ENCODE measurements around the gene CLCN2. TPM values are rescaled to one million over a fixed set of nuclear protein-coding genes. Genes with fewer than 3 reads are reported as not detected.
"Not testable (repeated sequence)": the region's sequence is repeated elsewhere in the genome, so short reads cannot be mapped to it uniquely, and the experiment has no call there.

CLCN2 gene
- polyA plus RNA-seq, 4 donors, result 9.4 to 13.3 (median 11.6) TPM

DNA sequence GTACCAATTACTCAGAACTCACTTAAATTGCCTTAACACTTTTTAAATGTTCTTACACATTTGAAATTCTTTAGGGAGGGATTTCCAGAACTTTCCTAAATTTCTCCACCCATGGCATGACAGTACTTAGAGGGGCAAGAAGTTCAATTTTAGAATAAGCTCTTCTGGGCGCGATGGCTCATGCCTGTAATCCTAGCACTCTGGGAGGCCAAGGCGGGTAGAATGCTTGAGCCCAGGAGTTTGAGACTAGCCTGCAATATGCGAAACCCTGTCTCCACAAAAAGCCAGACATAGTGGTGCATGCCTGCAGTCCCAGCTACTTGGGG lies 13.4 kb downstream of the CLCN2 start:
- no peak for DNase-seq (ENCODE audit: low read depth in 4 of 4, low spot score in 3 of 4)

DNA sequence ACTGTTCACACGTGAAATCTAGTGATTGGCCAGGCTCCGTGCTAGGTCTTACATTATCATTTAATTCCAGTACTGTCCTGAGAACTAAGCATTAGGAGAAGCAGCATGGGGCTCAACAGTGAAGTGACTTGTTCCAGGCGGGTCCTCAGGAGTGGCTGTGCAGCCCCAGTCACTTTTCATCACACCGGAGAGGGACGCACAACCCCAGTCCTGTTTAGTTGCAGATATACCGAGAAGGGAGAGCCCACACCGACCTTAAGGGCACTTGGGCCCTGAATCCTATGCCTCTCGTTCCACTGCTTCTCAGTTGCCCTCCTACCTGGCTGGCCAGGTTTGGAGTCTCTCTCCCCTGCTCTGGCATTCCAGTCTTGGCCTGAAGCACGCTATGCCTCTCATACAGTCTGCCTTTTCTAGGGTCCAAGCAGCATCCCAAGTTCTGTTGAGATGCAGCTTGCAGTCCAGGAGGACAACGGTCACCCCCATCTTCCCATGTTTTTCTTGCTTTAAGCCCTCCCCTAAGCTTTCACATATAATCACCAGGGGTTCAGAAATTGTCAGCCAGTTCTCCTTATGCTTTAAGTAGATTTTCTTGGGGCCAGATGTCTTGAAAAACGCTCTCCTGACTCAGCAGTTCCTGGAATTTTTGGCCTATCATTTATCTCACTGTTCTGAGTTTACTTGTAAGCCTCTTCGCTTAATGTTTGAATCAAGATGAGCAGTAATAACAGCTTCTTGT lies 13.9 kb downstream of the CLCN2 start:
- DNase-seq (ENCODE audit: low read depth in 4 of 4, low spot score in 3 of 4), result no peak

DNA sequence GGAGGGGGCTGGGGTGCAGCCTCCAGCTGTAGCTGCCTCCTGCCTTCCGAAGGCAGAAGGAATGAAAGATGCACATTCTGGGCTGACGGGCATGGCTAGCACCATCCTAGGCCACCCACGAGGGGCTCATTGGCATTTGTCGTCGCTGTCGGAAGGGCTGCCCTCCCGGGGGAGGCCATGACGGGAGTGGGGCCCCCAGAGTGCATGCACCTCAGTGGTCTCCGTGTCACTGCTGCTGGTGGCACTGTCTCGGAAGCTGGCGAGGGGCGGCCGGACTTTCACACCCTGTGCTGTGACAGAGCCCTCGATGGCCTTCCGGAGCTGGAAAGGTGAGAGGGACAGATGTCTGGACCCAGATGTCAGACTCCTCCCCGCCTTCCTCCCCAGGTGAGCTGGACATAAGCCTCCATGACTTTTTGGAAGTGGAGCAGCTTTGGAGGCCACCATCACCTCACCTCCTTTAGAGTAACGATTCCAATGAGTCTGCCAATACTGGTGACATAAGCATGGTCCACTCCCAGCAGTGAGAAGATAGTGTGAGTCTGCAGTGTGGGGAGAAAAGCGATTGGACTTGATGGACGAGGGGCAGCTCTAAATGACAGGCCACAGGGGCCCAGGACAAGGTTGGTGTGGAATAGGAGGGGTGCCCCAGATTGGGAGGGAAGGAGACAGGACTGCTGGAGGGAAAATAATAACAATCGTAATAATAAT lies 14.8 kb downstream of the CLCN2 start:
- no peak for DNase-seq (ENCODE audit: low read depth in 4 of 4, low spot score in 3 of 4)

DNA sequence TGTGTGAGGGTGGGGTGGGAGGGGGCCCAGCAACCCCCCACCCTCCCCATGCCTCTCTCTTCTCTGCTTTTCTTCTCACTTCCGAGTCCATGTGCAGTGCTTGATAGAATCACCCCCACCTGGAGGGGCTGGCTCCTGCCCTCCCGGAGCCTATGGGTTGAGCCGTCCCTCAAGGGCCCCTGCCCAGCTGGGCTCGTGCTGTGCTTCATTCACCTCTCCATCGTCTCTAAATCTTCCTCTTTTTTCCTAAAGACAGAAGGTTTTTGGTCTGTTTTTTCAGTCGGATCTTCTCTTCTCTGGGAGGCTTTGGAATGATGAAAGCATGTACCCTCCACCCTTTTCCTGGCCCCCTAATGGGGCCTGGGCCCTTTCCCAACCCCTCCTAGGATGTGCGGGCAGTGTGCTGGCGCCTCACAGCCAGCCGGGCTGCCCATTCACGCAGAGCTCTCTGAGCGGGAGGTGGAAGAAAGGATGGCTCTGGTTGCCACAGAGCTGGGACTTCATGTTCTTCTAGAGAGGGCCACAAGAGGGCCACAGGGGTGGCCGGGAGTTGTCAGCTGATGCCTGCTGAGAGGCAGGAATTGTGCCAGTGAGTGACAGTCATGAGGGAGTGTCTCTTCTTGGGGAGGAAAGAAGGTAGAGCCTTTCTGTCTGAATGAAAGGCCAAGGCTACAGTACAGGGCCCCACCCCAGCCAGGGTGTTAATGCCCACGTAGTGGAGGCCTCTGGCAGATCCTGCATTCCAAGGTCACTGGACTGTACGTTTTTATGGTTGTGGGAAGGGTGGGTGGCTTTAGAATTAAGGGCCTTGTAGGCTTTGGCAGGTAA lies 15.9 kb downstream of the CLCN2 start:
- DNase-seq (ENCODE audit: low read depth in 4 of 4, low spot score in 3 of 4), result no peak

DNA sequence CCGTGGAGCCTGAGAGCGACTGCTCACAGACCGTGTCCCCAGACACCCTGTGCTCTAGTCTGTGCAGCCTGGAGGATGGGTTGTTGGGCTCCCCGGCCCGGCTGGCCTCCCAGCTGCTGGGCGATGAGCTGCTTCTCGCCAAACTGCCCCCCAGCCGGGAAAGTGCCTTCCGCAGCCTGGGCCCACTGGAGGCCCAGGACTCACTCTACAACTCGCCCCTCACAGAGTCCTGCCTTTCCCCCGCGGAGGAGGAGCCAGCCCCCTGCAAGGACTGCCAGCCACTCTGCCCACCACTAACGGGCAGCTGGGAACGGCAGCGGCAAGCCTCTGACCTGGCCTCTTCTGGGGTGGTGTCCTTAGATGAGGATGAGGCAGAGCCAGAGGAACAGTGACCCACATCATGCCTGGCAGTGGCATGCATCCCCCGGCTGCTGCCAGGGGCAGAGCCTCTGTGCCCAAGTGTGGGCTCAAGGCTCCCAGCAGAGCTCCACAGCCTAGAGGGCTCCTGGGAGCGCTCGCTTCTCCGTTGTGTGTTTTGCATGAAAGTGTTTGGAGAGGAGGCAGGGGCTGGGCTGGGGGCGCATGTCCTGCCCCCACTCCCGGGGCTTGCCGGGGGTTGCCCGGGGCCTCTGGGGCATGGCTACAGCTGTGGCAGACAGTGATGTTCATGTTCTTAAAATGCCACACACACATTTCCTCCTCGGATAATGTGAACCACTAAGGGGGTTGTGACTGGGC lies 16.7 kb downstream of the CLCN2 start:
- DNase-seq (ENCODE audit: low read depth in 4 of 4, low spot score in 3 of 4), result no peak

DNA sequence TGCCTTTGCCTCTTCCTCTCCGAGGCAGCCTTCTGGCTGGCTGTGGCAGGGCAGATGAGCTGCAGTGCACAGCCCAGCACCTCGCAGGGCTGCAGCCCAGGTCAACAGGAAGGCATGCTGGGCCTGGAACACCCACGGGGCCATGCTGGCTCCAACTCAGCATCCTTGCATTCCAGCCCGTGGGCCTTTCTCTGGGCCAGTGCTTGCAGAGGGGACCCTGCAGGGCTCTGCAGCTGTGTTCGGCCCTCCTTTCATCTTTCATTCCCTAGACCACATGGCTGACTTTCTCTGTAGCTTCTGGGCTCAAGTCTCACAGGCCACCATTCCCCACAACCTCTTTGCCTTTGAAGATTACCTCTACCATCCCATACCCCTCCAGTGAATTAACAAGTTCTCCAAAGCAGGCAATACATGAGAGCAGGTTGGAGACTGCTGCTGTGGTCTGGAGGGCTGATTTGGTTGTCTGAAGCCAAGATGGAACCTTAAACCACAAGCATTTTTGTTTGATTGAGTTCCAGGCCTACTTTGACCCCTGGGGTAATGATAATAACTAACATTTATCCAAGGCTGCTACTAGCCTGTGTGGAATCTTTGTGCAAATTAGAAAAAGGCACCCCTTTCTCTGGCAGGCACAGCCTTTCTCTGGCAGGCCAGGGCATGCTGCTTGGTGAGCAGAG lies 18.1 kb downstream of the CLCN2 start:
- DNase-seq (ENCODE audit: low read depth in 4 of 4, low spot score in 3 of 4), result no peak

DNA sequence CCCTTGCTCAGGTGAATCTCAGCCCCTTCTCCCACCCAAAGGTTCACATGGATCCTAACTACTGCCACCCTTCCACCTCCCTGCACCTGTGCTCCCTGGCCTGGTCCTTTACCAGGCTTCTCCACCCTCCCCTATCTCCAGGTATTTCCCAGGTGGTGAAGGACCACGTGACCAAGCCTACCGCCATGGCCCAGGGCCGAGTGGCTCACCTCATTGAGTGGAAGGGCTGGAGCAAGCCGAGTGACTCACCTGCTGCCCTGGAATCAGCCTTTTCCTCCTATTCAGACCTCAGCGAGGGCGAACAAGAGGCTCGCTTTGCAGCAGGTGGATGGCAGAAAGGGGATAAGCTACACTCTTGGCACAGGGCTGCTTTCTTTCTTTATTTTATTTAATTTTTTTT lies 19.5 kb downstream of the CLCN2 start:
- DNase-seq (ENCODE audit: low read depth in 4 of 4, low spot score in 3 of 4), result no peak

DNA sequence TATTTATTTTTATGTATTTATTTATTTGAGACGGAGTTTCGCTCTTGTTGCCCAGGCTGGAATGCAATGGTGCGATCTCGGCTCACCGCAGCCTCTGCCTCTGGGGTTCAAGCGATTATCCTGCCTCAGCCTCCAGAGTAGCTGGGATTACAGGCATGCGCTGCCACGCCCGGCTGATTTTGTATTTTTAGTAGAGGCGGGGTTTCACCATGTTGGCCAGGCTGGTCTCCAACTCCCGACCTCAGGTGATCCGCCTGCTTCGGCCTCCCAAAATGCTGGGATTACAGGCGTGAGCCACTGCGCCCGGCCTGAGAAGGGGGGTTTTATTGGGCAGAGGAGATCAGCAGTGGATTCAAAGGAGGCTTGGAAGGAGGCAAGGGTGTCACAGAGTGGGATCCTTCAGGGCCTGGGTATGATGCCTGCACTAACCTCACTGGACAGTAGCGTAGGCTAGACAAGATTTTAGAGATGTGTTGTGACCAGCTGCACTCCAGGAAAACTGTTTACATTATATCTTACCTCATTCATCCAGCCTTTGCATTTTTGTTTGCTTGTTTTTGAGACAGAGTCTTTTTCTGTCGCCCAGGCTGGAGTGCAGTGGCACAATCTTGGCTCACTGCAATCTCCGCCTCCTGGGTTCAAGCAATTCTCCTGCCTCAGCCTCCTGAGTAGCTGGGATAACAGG lies 21.8 kb downstream of the CLCN2 start:
- DNase-seq (ENCODE audit: low read depth in 4 of 4, low spot score in 3 of 4), result not testable (repeated sequence)

DNA sequence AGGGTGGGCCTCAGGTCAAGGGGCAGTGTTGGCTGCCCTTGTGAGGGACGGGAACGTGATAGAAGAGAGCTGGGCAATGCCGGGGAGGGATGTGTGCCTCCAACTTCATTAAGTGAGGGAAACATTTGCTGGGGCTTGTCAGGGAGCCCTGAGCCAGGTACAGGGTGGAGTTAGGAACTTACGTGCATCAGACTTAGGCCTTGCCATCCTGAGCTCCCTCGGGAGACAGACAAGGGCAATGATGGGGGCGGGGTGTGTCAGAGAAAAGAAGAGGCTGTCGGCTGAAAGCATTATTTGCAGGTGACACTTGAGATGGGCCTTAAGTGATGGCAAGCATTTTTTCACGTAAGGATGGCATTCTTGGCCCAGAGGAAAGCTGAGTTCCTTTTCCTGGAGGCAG lies 22.4 kb downstream of the CLCN2 start:
- DNase-seq (ENCODE audit: low read depth in 4 of 4, low spot score in 3 of 4), result no peak

DNA sequence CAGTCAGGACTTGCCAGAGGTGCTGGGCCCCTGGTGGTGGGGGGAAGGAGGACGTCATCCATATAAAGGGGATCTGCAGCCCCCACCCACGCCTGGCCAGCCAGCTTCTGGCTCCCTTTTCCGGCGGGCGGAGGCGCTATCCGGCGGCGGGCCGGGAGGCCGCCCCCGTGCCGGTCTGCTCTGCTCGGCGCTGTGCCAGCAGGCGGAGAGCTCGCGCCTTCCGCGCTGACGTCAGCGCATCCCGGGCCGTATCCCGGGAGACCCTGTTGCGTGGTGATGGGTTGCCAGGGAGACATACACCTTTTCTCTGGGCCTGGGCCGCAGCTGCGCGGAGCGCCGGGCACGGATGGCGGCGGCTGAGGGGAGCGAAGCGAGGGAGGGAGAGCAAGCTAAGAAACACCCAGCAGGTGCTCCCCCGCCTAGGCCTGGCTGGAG lies 22.9 kb downstream of the CLCN2 start:
- peak in 1 of 4 donors; percentile 76 for DNase-seq (ENCODE audit: low read depth in 4 of 4, low spot score in 3 of 4)

DNA sequence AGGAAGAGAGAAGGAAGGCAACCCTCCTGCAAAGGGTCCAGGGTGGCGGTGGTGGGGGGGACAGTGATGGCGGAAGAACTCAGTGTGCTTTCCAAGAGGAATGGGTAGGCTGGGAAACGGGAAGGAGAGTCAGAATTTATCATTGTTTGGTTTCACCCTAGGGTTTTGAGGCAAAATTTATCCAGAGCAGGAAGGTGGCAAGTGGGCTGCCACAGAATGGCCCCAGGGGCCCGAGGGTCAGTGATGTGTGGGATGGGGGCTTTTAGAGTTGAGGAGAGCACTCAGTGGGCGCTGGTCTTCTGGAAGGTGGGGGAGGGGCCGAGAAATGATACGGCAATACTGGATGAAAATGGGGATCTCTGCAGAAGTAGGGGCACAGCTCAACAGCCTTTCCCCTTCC lies 23.4 kb downstream of the CLCN2 start:
- no peak for DNase-seq (ENCODE audit: low read depth in 4 of 4, low spot score in 3 of 4)

DNA sequence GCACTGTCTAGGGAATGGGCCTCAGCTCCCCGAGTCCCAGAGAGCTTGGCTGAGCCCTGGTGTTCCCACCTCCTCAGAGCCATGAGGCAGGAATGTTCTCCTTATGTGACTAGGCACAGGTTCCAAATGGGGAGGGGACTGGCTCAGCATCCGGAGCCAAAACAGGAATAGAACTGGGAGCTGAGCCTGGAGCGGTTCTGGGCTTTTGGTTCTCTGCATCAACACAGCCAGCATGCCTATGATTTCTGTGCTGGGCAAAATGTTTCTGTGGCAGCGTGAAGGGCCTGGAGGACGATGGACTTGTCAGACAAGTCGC lies 24.0 kb downstream of the CLCN2 start, which contains the start of gene FAM131A:
Gene FAM131A, plus strand, starts transcription at position 202 of the 316 bp plus-strand sequence. Its CDS starts 31 bp downstream, at position 233.
- DNase-seq (ENCODE audit: low read depth in 4 of 4, low spot score in 3 of 4), result no peak

DNA sequence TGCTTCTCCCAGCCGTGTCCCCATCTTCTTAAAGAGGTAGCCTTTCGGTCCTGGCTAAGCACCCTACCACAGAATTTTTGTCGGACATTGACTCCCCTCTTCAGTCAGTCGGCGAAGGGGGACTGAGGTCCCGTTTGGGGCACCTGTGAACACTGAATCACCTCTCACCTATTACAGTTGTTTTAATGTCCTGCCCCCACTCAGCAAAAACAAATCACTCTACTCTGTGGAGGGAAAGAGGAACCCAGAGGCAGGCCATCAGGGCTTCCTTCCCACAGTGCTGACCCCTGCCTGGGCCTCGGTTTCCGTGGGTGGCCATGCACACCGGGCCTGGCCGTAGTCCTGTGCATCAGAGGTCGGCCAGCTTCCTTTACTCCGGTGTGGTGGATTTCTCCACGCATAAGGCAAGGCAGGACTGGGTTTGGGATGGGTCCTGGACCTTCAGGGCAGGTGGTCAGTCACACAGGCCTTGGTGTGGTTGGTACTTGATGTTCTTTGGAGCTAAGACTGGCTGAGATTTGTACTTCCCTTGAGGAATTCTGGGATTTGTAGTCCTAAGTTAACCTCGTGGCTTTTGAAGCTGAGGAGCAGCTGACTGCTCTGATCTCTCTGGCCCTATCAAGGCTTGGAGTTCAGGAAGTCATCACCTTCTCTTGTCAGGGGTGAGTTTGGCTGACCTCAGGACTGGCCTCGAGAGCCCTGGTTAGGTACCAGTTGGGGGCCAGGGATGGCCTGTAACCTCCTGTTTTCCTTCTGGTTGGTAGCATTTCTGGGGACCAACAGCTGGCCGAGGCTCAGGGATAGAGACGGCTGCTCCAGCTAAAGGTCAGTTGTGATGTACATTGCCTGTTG lies 24.6 kb downstream of the CLCN2 start:
- no peak for DNase-seq (ENCODE audit: low read depth in 4 of 4, low spot score in 3 of 4)

DNA sequence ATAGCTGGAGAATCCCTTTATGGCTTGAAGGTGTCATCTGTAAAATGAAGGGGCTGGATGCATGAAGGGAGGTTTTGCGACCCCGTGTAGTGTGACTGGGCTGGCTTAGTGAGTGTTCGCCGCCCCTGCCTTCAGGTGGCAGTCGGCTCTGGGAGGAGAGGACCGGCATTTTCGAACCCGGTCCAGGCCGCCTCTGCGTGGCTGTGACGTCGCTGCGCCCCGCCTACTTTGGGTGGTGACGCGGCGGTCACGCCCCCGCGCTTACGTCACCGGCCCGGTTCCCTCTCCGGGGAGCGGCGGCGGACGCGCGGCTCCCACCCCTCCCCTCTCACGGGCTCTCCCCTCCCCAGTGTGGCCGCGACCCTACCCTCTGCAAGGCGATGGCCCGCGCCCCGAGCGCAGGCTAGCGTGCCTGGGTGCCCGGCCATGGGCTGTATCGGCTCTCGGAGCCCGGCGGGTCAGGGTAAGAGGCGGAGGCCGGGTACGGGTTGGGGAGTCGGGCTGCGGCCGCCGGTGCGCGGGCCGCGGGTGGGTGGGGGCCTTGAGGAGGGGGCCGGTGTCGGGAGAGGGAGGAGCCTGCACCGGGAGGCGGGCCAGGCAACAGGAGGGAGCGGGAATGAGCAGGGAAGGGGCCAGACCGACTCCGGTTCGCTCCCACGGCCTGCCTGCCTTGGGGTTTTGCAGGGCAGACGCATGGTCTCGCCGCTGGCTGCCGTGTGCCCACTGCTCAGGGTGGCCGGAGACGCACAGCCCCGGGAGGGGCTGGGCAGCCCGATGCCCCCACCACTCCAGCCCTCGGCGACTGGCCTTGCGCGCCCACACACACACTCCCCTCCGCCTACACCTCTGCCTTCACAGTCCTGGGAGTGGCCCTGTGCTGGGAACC lies 25.5 kb downstream of the CLCN2 start:
- DNase-seq (ENCODE audit: low read depth in 4 of 4, low spot score in 3 of 4), result peak in 1 of 4 donors; percentile 77

DNA sequence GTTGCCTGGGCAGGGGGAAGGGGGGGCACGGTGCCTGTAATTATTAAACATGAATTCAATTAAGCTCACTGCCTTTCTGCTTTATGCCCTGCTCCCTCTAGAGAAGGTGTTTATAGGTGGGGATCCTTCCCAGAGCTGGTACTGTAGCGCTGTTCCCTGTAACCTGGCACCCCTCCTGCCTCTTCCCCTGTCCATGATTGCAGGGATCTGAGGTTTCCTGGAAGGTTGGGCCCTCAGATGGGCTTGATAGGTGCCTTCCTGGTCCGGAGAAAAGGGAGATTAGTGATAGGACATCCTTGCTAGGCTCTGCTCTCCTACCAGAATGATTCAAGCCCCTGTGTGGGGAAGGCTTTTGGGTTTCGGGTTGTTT lies 26.1 kb downstream of the CLCN2 start:
- DNase-seq (ENCODE audit: low read depth in 4 of 4, low spot score in 3 of 4), result no peak

DNA sequence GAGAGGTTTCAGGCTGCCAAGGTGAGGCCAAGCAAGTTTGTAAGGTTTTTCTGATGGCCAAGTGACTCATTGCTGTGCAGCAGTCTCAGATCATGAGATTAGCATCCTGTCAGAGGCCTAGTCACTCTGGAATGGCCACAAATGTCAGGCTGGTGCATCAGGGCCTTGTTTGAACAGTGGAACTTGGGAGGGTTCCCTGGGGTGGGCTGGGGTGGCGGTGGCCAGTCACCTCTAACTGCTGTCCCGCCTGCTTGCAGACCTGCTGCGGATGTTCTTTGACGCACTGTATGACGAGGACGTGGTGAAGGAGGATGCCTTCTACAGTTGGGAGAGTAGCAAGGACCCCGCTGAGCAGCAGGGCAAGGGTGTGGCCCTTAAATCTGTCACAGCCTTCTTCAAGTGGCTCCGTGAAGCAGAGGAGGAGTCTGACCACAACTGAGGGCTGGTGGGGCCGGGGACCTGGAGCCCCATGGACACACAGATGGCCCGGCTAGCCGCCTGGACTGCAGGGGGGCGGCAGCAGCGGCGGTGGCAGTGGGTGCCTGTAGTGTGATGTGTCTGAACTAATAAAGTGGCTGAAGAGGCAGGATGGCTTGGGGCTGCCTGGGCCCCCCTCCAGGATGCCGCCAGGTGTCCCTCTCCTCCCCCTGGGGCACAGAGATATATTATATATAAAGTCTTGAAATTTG lies 26.8 kb downstream of the CLCN2 start:
- DNase-seq (ENCODE audit: low read depth in 4 of 4, low spot score in 3 of 4), result no peak

DNA sequence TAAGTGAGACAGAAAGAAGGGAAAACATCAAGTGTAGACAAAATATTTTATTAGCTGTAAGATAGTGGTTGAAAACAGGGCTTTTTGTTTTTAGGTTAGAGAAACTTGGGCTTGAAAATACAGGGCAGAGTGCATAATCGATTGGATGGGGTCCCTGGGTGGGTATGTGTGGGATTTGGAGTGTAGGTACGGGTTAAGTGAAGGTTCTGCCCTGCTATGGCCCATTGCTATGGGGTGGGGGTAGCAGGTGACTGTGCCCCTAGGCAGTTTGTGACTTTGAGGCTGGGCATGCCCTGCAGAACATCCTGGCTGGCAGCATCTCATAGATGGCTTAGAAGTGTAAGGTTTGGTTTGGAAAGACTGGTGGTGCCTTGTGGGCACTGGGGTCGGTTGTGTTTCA lies 27.7 kb downstream of the CLCN2 start:
- DNase-seq (ENCODE audit: low read depth in 4 of 4, low spot score in 3 of 4), result no peak

Measured in right renal pelvis (tissue), 4 donors.